ENCODE results near the gene EME1. TPM values are rescaled to one million over a fixed set of nuclear protein-coding genes. Genes with fewer than 3 reads are reported as not detected.
"Not testable (repeated sequence)": the region's sequence is repeated elsewhere in the genome, so short reads cannot be mapped to it uniquely, and the experiment has no call there.

The EME1 gene
- total RNA-seq, 1 donor from 2014 or later: 1.5 TPM

DNA sequence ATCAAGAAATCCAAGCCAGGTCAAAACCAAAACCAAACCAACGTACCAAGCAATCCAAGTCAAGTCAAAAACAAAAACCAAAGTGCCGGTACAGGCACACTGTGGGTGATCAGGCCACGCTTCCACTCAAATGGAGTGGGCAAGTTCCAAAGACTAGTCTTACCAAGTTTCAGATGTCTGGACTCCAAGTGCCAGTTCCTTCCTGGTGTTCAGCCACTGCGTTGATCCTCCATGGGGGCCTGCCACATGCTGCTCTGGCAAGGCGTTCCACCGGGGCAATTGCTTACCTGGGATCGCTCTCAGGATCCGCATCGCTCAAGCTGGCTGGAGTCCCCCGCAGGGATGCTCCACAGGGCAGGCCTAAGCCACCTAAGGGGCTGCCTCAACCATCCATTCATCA is 46.5 kb downstream of the EME1 start:
- intact Hi-C loops (cut with DNase I); DNase-seq (ENCODE audit: low spot score); ATAC-seq: not testable (repeated sequence)

GRCh38 chr17:50420419-50421112 is 47.5 kb downstream of the EME1 start:
- intact Hi-C loops (cut with DNase I): no loop called here
- ATAC-seq: peak; percentile 75
- DNase-seq (ENCODE audit: low spot score): no peak

DNA sequence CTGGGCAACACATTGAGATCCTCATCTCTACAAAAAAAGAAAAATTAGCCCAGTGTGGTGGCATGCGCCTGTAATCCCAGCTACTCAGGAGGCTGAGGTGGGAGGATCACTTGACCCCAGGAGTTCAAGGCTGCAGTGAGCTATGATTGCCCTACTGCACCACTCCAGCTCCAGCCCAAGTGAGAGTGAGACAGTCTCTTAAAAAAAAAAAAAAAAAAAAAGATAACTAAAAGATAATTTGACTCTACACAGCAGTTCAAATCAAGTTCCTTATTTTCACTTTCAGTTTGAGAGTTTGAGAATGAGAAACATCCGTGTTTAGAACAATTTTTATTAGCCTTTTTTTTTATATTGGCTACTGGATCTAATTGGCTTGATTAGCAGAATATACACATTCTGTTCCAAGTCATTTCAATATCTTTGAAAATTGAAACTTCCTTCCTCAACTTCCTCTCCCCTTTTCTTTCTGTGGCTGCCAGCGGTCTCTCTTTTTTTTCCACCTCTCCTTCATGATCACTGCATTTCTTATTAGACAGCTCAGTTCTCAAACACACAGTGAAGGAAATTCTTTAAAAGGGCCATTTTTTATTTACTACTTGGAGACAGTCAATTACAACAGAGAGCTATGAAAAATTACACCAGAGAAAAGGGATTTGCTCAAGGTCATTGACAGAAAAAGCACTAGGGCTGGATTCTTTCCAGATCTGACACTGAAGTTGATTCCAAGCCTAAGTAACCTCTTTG is 48.5 kb downstream of the EME1 start:
- ATAC-seq: peak; percentile 43
- intact Hi-C loops (cut with DNase I): no loop called here

GRCh38 chr17:50422738-50423137 is 49.7 kb downstream of the EME1 start:
- ATAC-seq (no peak), DNase-seq (ENCODE audit: low spot score) (no peak)
- intact Hi-C loops (cut with DNase I): no loop called here

More for the DNA sequence above, 48.5 kb downstream of the EME1 start:
- no peak for DNase-seq (ENCODE audit: low spot score)

DNA sequence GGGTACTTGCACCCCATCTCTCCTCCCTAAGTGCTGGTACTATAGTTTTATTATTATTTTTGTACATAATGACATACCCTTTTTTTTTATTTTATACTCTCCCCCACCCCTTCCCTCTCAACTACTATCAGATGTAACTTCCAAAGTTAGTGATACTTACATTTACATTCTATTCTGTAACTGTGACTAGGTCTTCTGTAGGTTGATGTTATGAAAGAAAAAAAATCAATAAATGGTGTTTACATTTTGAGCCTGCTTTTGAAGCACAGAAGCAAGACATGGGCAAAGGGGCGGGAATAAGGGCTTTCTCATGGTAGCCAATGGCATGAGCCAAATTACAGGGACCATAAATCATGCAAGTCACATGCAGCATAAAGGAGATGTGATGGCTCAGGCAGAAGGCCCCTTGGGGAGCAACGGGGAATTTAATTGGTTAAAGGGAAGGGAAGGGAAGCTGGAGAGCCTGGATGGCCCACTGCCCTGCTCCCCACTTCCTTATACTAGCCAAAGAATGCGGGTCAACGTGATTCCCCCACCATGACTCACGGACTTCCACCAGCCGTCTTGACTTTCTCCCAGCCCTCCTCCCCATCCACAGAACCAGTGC is 50.6 kb downstream of the EME1 start:
- intact Hi-C loops (cut with DNase I): no loop called here
- ATAC-seq: no peak

GRCh38 chr17:50424246-50424995 is 51.4 kb downstream of the EME1 start:
- no peak for DNase-seq (ENCODE audit: low spot score)
- intact Hi-C loops (cut with DNase I): no loop called here
- ATAC-seq: no peak

More for the DNA sequence above, 50.6 kb downstream of the EME1 start:
- no peak for DNase-seq (ENCODE audit: low spot score)

- no peak for ATAC-seq
- intact Hi-C loops (cut with DNase I): no loop called here
- no peak for DNase-seq (ENCODE audit: low spot score)
Observed at GRCh38 chr17:50424996-50425681, 52.1 kb downstream of the EME1 start.

- peak; percentile 80 for ATAC-seq
- intact Hi-C loops (cut with DNase I): no loop called here
Observed at GRCh38 chr17:50425682-50426471, 52.8 kb downstream of the EME1 start, which contains the start of gene ACSF2. Gene ACSF2 (plus strand): TSS chr17:50426218. CDS start chr17:50426262, 44 bp downstream.

DNA sequence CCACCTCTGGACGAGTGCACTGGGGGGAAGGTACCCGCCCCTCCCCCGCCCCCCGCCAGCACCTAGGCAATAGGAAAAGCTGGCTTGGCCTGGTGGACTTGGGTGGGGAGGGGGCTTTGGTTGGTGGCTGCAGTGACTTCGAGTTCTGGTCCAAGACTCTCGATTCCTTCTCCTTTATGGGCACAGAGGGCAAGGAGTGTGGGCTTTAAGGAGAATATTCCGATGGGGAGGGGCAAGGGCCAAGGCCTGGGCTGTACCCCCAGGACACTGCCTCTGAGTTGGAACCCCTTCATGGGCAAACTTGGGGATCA is 53.4 kb downstream of the EME1 start:
- intact Hi-C loops (cut with DNase I): no loop called here
- no peak for DNase-seq (ENCODE audit: low spot score)
- ATAC-seq: no peak

More at GRCh38 chr17:50425682-50426471, 52.8 kb downstream of the EME1 start, which contains the start of gene ACSF2:
- DNase-seq (ENCODE audit: low spot score): peak; percentile 84

- intact Hi-C loops (cut with DNase I): no loop called here
- ATAC-seq: peak; percentile 65
- DNase-seq (ENCODE audit: low spot score): no peak
Observed at GRCh38 chr17:50426814-50427787, 54.1 kb downstream of the EME1 start.

DNA sequence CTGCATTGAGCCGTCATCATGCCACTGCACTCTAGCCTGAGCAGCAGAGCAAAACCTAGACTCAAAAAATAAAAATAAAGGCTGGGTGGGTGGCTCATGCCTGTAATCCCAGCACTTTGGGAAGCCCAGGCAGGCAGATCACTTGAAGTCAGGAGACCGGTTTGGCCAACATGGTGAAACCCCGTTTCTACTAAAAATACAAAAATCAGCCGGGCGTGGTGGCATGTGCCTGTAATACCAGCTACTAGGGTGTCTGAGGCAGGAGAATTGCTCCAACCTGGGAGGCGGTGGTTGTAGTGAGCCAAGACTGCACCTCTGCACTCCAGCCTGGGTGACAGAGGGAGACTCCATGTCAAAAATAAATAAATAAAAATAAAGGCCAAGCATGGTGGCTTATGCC is 55.1 kb downstream of the EME1 start:
- intact Hi-C loops (cut with DNase I); DNase-seq (ENCODE audit: low spot score); ATAC-seq: not testable (repeated sequence)

- DNase-seq (ENCODE audit: low spot score) (no peak), ATAC-seq (no peak)
- intact Hi-C loops (cut with DNase I): no loop called here
Observed at GRCh38 chr17:50428831-50429424, 55.9 kb downstream of the EME1 start.

GRCh38 chr17:50429793-50430192 is 56.8 kb downstream of the EME1 start:
- ATAC-seq (no peak), DNase-seq (ENCODE audit: low spot score) (no peak)
- intact Hi-C loops (cut with DNase I): no loop called here
